ENCODE measurements around the gene ITGBL1.

The ITGBL1 gene

DNA sequence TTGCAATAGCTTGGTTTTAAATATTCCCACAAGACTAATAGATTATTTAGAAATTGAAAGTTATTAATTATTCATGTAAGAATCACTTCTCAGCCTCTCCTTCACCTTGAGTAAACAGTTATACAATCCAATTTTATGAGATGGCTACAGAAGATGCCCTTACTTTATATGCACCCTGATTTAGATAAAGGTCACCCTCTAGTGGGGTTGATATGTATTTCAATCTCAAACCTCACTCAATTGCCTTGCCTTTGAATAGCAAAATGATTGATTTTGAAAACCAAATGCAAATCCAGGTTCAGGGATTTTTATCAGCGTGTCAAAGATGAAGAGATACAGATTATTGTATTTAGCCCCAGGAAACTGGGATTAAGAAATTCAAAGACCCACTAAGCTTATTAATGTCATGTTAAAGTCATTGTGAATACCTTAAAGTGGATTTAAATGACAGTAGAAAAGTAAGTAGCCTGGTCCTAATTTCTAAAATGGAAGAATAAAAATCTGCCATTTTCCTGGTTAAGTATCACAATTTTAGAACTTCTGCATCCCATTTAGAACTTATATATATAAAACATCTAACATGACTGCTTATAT, 305.1 kb downstream of the ITGBL1 start:
- DNase-seq: peak in 2 of 42 donors; percentile 9 to 28
- intact Hi-C loops (cut with DNase I): loop anchor here (5.0 to 10.0 kb wide), 2 partner anchors 243 to 610 kb away; no protein-coding TSS in a partner anchor

DNA sequence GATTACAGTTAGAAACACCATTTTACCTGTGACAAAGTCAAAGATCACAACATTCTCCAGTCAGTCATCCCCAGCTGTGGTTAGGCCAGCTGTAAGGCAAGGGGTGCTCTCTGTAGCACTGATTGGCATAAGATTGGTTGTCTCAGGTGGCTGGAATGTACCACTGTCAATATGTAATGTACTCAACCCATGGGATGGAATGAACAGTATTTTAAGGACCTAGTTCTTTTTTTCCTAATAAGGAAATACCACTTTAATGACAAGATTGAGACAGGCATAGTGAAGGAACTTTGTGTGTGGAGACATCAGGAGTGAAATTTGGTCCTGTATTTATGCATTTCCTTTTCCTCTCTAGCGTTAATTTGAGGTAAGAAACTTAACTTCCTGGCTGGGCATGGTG, 310.7 kb downstream of the ITGBL1 start:
- DNase-seq: no peak
- intact Hi-C loops (cut with DNase I): no loop called here

All from head of caudate nucleus (tissue), 42 donors.